ENCODE data around the gene DUOX1. TPM values are rescaled to one million over a fixed set of nuclear protein-coding genes. Genes with fewer than 3 reads are reported as not detected.

DUOX1 gene
- total RNA-seq, 1 donor from 2014 or later, result 98.7 TPM

DNA sequence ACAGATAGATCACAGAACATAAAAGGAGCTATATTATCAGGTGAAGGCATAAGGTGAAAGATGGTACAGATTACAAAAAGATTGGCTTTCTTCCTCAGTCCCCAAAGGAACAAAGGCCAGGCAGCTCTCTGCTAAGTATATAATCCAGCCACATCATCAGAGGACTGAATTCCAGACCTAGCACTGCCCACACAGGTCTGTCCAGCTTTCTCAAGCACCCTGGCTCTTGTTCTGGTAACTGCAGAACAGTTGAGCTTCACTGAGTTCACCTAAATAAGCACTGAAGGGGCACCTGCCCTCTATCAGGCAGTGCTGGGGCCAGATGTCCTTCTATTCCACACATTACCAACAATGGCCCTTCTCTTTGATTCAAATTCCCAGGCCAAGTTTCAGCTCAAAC, 6.4 kb upstream of the DUOX1 start:
- no peaks in the 10 kb centered on the region for H3K9me3 ChIP-seq
- no peak overlapping the region for H3K27ac ChIP-seq
- no peak overlapping the region for H3K4me3 ChIP-seq
- intact Hi-C loops (cut with DNase I), result no loop called here
- TF ChIP-seq, protein P1, sequence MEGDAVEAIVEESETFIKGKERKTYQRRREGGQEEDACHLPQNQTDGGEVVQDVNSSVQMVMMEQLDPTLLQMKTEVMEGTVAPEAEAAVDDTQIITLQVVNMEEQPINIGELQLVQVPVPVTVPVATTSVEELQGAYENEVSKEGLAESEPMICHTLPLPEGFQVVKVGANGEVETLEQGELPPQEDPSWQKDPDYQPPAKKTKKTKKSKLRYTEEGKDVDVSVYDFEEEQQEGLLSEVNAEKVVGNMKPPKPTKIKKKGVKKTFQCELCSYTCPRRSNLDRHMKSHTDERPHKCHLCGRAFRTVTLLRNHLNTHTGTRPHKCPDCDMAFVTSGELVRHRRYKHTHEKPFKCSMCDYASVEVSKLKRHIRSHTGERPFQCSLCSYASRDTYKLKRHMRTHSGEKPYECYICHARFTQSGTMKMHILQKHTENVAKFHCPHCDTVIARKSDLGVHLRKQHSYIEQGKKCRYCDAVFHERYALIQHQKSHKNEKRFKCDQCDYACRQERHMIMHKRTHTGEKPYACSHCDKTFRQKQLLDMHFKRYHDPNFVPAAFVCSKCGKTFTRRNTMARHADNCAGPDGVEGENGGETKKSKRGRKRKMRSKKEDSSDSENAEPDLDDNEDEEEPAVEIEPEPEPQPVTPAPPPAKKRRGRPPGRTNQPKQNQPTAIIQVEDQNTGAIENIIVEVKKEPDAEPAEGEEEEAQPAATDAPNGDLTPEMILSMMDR (IDR thresholded peaks at IDR 0.05), result no peak
- TF ChIP-seq POLR2AphosphoS5 (IDR thresholded peaks at IDR 0.05; ENCODE audit: insufficient read depth in 1 of 2, low read depth in 1 of 2) (no peak), POLR2A (IDR thresholded peaks at IDR 0.05) (no peak)
- no peaks in the 10 kb centered on the region for H3K36me3 ChIP-seq
- no peaks in the 10 kb centered on the region for H3K27me3 ChIP-seq
- no peak for DNase-seq (ENCODE audit: extremely low spot score in 2 of 2)
- H3K4me1 ChIP-seq, result no peaks in the 10 kb centered on the region

DNA sequence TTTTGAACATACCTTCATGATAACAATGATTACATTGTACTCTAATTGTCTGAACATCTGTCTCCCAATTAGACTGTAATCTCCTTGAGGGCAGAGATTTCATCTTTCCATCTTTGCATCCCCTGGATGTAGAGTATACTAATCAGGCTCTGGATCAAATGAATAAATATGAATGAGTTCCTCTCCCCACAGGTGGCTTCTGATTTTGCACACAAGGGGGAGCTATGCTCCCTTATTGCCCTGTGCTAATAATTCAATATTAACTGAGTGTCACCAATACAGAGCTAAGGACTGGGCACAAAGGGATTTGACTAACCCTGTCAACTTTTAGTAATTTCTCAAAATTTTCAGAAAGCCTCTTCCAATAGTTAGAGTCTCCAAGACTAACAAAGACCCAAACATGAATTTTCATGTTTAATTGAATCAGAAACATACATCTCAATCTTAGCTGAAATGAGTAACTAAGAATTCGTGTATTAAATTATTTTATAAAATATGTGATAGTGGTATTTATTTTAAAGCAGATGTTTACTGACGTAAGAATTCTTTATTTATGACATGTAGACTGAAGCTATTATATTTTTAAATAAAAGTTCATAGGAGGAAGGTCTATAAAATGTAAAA, 3.1 kb upstream of the DUOX1 start:
- Histone ChIP-seq H3K4me3 (no peak overlapping the region), H3K27ac (no peak overlapping the region), H3K9me3 (no peaks in the 10 kb centered on the region), H3K4me1 (peaks cover 10% of the 10 kb centered on the region), H3K36me3 (no peaks in the 10 kb centered on the region), H3K27me3 (no peaks in the 10 kb centered on the region)
- intact Hi-C loops (cut with DNase I), result no loop called here
- TF ChIP-seq POLR2A (IDR thresholded peaks at IDR 0.05), result no peak
- no peak for TF ChIP-seq POLR2AphosphoS5 (IDR thresholded peaks at IDR 0.05; ENCODE audit: insufficient read depth in 1 of 2, low read depth in 1 of 2)
- TF ChIP-seq, protein P1 (IDR thresholded peaks at IDR 0.05), result no peak
- DNase-seq (ENCODE audit: extremely low spot score in 2 of 2), result no peak

DNA sequence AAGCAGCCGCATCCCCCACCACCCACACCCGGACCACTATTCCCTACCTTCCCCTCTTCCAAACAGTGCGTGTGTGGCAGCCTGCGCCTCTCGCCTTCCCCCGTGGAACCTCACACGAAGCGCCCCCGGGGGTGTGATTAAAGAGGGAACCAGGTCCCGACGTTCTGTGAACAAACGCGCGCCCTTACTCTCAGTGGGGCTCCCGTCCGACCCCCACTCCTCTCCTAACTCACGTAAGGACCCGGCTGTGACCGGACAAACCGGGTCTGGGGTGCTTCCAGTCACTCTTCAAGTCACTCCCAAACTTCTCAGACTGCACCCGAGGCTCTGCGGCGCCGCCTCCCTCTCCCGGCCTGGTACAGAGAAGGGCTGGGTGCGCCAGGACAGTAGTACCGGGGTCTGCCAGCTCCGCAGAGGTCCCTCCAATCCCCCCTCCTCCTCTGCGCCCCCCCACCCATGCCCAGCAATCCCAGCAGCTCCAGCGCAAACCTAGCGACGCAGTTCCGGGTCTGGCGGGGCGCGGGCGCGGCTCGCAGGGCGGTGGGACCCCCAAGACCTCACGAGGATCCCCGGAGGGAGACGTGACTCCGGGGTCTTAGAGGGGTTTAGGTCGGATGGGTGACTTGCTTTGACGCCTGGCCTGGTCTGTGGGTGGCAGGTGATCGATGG, 689 bp upstream of the DUOX1 start:
- H3K36me3 ChIP-seq, result no peaks in the 10 kb centered on the region
- intact Hi-C loops (cut with DNase I), result no loop called here
- no peaks in the 10 kb centered on the region for H3K27me3 ChIP-seq
- peak overlapping the region; percentile 34 to 47 for H3K4me3 ChIP-seq
- TF ChIP-seq, protein P1 (IDR thresholded peaks at IDR 0.05), result no peak
- TF ChIP-seq POLR2A (IDR thresholded peaks at IDR 0.05) (no peak), POLR2AphosphoS5 (IDR thresholded peaks at IDR 0.05; ENCODE audit: insufficient read depth in 1 of 2, low read depth in 1 of 2) (no peak)
- DNase-seq (ENCODE audit: extremely low spot score in 2 of 2), result no peak
- peak overlapping the region; percentile 55 for H3K27ac ChIP-seq
- H3K9me3 ChIP-seq, result no peaks in the 10 kb centered on the region
- peaks cover 10% of the 10 kb centered on the region for H3K4me1 ChIP-seq

DNA sequence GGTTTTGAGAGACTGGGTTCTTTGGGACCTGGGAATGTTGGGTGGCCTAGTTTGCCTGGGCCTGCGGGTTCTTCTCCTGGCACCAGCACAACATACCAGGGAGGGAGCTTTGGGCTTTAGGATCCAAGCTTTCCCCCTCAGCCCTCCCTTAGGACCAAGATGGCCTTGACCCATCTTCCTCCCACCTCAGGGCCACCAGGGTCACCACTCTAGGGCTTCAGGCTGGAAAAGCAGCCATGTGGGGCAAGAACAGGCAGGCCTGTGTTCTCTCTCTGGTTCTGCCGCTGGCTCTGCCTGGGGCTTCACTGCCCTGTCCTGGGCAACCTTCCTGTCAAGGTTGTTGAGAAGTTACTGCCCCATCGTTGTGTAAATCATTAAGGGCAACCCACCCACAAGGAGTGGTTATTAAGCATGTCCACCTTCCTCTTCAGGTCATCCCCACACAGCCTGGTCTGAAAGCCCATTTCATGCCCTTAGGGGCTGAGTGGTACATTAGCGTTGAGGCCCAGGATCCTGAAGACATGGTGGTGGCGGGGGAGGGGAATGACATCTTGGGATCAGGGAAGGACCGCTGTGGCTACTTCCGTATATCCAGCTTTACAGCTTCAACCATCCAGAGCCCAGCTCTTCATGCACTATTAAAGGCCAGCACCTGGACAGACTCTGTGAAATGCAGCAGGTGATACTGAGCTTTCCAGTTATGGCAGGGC, 652 bp downstream of the DUOX1 start:
- intact Hi-C loops (cut with DNase I), result no loop called here
- Histone ChIP-seq H3K27ac (peak overlapping the region; percentile 55), H3K4me1 (peaks cover 10% of the 10 kb centered on the region), H3K36me3 (no peaks in the 10 kb centered on the region), H3K4me3 (peak overlapping the region in 1 of 2 donors; percentile 47), H3K9me3 (no peaks in the 10 kb centered on the region), H3K27me3 (peaks cover 6% of the 10 kb centered on the region)
- DNase-seq (ENCODE audit: extremely low spot score in 2 of 2), result no peak
- TF ChIP-seq, protein P1 (IDR thresholded peaks at IDR 0.05), result no peak
- TF ChIP-seq POLR2AphosphoS5 (IDR thresholded peaks at IDR 0.05; ENCODE audit: insufficient read depth in 1 of 2, low read depth in 1 of 2) (no peak), POLR2A (IDR thresholded peaks at IDR 0.05) (no peak)
